ENCODE results near the gene C17orf75.
"Not testable (repeated sequence)": the region's sequence is repeated elsewhere in the genome, so short reads cannot be mapped to it uniquely, and the experiment has no call there.

The C17orf75 gene

DNA sequence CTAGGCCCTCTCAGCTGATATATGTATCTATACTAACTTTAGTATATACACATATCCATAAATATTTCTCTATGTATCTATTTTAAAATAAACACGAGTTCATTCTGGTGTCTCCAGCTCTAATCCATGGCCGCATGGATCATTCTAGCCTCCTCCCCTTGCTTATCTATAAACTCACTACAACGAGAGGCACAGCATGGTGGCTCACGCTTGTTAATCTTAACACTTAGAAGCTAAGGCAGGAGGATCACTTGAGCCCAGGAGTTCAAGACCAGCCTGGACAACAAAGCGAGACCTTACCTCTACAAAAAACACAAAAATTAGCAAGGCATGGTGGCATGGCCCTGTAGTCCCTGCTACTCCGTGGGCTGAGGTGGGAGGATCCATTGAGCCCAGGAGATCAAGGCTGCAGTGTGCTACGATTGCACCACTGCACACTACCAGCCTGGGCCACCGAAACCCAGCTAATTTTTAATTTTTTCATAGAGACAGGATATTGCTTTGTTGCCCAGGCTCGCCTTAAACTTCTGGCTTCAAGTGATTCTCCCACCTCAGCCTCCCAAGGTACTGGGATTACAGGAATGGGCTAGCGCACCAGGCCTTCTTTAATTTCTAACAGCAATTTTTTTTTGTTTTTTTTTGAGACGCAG lies 4.1 kb upstream of the C17orf75 start:
- DNase-seq (ENCODE audit: low read depth) = no peak

DNA sequence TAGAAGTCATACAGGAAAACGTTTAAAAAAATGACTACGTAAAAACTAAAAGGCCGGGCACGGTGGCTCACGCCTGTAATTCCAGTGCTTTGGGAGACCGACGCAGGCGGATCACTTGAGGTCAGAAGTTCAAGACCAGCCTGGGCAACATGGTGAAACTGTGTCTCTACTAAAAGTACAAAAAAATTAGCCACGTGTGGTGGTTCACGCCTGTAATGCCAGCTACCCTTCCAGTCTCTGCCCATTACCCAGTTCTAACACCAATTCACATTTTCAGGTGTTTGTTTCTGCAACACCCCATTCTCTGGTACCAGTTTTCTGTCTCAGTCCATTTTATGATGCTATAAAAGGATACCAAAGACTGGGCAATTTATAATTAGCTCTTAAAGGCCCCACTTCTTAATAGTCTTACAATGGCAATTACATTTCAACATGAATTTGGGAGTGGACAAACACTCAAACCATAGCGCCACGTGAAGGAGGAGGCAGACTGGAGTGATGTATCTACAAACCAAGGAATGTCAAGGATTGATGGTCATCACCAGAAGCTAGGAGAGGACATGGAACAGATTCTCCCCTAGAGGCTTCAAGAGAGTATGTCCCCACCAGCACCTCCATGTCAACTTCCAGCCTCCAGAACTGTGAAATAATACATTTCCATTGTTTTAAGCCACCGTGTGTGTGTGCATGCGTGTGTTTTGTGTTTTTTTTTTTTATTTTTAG lies 791 bp upstream of the C17orf75 start:
- DNase-seq (ENCODE audit: low read depth) = no peak

DNA sequence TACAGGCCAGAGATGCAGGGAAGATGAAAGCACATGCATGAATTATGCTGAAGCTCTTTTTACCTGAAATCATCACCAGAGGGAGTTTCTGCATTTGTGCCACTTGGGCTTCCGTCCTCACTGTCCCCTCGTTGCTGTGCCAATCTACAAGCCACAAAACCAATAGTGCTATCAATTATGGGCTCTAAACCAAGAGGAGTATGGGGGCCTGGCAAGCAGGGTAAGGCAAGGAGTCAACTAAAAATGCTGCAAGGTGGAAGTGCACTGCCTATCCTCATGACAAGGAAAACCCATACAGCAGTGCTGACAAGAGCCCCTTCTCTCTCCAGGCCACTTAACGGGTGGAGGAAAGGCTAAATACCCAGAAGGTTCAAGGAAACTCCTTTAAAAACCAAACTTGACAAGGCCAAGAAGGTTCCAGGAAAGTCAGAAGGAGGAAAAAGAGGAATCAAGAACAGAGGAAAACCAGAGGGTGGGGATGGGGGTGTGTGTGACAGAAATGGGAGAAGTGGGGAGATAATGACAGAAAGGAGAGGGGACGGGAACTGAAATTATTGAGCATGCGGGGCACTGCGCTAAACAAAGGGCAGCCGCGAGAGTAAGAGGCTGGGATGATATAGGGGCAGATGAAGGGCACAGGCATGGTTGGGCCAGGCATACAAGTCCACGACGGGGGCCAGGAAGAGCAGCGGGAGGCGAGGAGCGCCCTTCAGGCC lies 674 bp downstream of the C17orf75 start:
- DNase-seq (ENCODE audit: low read depth) = no peak

- DNase-seq (ENCODE audit: low read depth) = no peak
These were observed 6.3 kb downstream of the C17orf75 start for GRCh38 chr17:32335687-32336086.

DNA sequence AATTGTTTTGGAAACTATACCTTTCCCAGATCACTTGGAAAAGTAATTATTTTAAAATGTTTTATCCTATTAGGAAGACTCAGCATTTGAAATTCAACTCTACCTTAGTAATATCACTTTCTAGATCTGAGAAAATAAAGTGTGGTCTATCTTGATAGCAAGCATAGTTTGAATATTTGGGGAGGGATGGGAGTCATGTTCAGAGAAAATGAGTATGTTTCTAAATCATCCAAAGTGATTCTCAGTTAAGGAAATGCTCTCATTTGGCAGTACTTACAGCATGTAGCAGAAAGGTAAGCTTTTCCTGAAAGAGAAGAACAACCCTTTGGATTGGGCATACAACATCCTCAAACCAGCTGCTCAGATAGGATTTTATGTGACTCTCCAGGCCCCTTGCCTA lies 6.9 kb downstream of the C17orf75 start:
- no peak for DNase-seq (ENCODE audit: low read depth)

GRCh38 chr17:32333187-32333586 lies 8.8 kb downstream of the C17orf75 start:
- DNase-seq (ENCODE audit: low read depth) = no peak

- no peak for DNase-seq (ENCODE audit: low read depth)
These were observed 10.5 kb downstream of the C17orf75 start for GRCh38 chr17:32331243-32332040.

- no peak for DNase-seq (ENCODE audit: low read depth)
These were observed 11.8 kb downstream of the C17orf75 start for GRCh38 chr17:32330147-32330546.

- DNase-seq (ENCODE audit: low read depth) = no peak
These were observed 14.1 kb downstream of the C17orf75 start for GRCh38 chr17:32327911-32328310.

- no peak for DNase-seq (ENCODE audit: low read depth)
These were observed 18.0 kb downstream of the C17orf75 start for GRCh38 chr17:32323811-32324491.

GRCh38 chr17:32323046-32323445 lies 18.9 kb downstream of the C17orf75 start:
- DNase-seq (ENCODE audit: low read depth) = no peak

GRCh38 chr17:32320847-32321246 lies 21.1 kb downstream of the C17orf75 start:
- DNase-seq (ENCODE audit: low read depth) = no peak

DNA sequence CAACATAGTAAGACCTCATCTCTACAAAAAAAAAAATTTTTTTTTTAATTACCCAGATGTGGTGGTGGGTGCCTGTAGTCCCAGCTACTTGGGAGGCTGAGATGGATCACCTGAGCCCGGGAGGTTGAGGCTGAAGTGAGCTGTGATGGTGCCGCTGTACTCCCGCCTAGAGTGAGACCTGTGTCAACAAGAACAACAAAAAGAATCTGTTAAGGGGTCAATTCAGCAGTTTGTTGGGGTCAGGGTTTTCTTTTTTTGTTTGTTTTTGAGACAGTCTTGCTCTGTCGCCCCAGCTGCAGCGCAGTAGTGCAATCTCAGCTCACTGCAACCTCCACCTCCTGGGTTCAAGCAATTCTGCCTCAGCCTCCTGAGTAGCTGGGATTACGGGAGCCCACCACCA lies 21.9 kb downstream of the C17orf75 start:
- DNase-seq (ENCODE audit: low read depth) = not testable (repeated sequence)

DNA sequence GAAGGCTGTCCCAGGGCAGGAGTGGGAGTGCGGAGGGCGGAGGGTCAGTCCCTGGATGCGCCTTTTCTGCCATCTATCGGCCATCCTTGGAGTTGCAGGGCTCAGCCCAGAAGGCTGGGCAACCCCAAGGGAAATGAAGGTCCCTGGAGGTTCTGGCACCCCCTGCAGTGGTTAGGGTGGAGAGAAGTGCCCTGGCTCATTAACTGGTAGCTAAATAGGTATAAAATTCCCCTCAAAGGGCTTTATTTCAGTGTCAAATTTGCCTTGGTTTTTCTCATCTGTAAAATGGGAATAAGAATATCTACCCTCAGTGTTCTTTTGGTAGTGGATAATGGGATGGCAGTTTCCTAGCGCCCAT lies 22.4 kb downstream of the C17orf75 start:
- DNase-seq (ENCODE audit: low read depth) = peak; percentile 40

- DNase-seq (ENCODE audit: low read depth) = no peak
These were observed 23.9 kb downstream of the C17orf75 start for GRCh38 chr17:32318071-32318470.

DNA sequence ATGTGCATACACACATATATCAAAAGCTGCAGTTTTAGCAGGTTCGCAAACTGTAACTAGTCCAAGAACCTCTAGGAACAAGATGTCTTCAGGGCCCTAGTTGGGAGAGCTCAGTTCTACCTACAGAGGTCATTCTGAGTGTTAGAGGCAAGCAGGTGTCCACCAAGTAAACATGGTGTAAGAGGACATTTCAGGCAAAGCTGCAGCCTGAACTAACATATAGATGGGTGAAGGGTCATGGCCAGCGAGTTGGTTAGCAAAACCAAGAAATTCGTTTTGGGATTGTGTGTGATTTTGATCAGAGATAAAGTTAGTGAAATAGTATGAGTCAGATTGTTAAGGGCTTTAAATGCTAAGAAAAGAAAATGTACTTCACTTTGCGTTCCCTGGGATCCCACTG lies 24.6 kb downstream of the C17orf75 start:
- no peak for DNase-seq (ENCODE audit: low read depth)

GRCh38 chr17:32316653-32317052 lies 25.3 kb downstream of the C17orf75 start:
- DNase-seq (ENCODE audit: low read depth) = not testable (repeated sequence)

- no peak for DNase-seq (ENCODE audit: low read depth)
These were observed 26.8 kb downstream of the C17orf75 start for GRCh38 chr17:32315171-32315570.

DNA sequence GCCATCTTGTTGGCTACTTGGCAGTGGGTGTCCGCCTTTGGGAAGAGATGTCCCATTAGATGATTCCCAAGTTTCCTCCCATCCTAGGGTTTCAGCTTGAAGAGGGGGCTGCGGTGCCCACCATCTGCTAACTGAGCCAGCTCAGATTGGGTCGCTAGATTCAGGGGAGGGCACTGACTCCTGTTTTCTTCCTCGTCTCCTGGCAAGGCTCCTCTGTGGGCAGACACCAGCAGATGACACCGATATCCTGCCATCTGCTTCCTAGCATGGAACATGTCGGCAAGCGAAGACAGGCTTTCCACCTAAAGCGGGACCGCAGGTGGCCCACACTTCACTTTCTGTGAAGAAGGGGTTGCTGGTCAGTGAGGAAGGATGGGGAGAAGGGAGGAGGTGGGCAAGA lies 27.3 kb downstream of the C17orf75 start:
- DNase-seq (ENCODE audit: low read depth) = no peak

DNA sequence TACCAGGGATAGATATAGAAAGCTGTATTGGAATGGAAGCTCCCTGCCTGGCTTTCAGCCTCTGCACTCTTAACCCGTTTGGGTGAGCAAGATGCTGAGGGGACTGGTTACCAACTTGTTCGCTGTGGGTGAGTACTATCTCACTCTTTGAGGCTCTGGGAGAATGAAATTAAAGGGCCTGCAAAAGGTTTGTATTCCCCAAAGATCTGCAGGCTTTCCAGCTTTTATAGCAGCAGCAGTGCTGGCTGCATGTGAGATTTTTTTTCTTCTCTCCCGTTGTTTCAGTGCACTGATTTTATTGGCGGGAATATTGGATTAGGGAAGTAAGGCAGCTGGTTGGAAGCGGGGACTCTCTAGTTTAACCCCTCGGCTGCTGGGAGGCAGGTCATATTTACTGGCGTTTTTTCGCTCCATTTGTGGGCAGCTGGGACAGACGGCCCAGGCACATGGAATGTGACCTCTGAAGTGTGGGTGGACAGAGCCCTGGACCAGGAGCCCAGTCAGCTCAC lies 30.9 kb downstream of the C17orf75 start:
- DNase-seq (ENCODE audit: low read depth) = no peak

- DNase-seq (ENCODE audit: low read depth) = no peak
These were observed 34.3 kb downstream of the C17orf75 start for GRCh38 chr17:32307658-32308057.

- no peak for DNase-seq (ENCODE audit: low read depth)
These were observed 36.9 kb downstream of the C17orf75 start for GRCh38 chr17:32305049-32305448.

All from CMK (cell line).